SK-N-SH (cell line): Measurements from ENCODE around the gene FAM131C. TPM values are rescaled to one million over a fixed set of nuclear protein-coding genes. Genes with fewer than 3 reads are reported as not detected.

Experiments
- CTCF ChIA-PET: fragments of 300-600, 350-600 bp; formaldehyde crosslinking; extraction: SDS; loops from one replicate; lab custom pipeline; 2021; lab: Yijun Ruan, JAX
- POLR2A ChIA-PET: fragments of 350-600 bp; sonication (Branson Sonifier 250); formaldehyde crosslinking; extraction: SDS; loops from one replicate; lab custom pipeline; 2020; ENCODE audit warnings: antibody characterized with exemption, inconsistent platforms; lab: Yijun Ruan, JAX
- DNase-seq: peaks from one replicate; pipeline ENCODE4 v3.0.0; 2012
- H2AFZ ChIP-seq: fragments of 200-600 bp; sonication (generic); 2 replicates; pipeline ENCODE4 v1.8.1; 2016; ENCODE audit warnings: antibody characterized with exemption, mild to moderate bottlenecking, low read depth
- H3F3A ChIP-seq: fragments of 200-600 bp; sonication (generic); replicated peaks from 2 replicates; pipeline ENCODE3; 2016; ENCODE audit warnings: antibody characterized with exemption, mild to moderate bottlenecking; ENCODE audit not compliant: insufficient read depth
- H3K27ac ChIP-seq, 2 experiments: fragments of 200-500 bp in 1 of 2; fragments of 200-600 bp in 1 of 2; sonication (Bioruptor generic) in 1 of 2; sonication (generic), shearing (Covaris generic) in 1 of 2; 2 replicates each; pipeline versions ENCODE4 v1.5.1 to v1.6.1; 2014 to 2016; ENCODE audit warnings: low read depth in 2 of 2, inconsistent platforms in 1 of 2, low read length in 1 of 2, mild to moderate bottlenecking in 1 of 2, mixed read lengths in 1 of 2
- H3K27me3 ChIP-seq: fragments of 200-600 bp; sonication (generic), shearing (Covaris generic); 2 replicates; pipeline ENCODE4 v1.6.1; 2016; ENCODE audit warnings: mixed run types; ENCODE audit not compliant: insufficient read depth
- H3K36me3 ChIP-seq, 2 experiments: fragments of 200-500 bp in 1 of 2; fragments of 200-600 bp in 1 of 2; sonication (Bioruptor generic) in 1 of 2; sonication (generic) in 1 of 2; replicated peaks in 1 of 2; 2 replicates each; pipeline versions ENCODE3 to v1.5.1; 2014 to 2016; ENCODE audit warnings: low read length in 1 of 2, mild to moderate bottlenecking in 1 of 2; ENCODE audit not compliant: insufficient read depth in 2 of 2, control insufficient read depth in 1 of 2
- H3K4me1 ChIP-seq, 2 experiments: fragments of 200-500 bp in 1 of 2; fragments of 200-600 bp in 1 of 2; sonication (Bioruptor generic) in 1 of 2; sonication (generic), shearing (Covaris generic) in 1 of 2; 2 replicates each; pipeline versions ENCODE4 v1.5.1 to v1.6.1; 2014 to 2016; ENCODE audit warnings: low read depth in 1 of 2, low read length in 1 of 2, mixed run types in 1 of 2; ENCODE audit not compliant: insufficient read depth in 2 of 2, control insufficient read depth in 1 of 2
- H3K4me2 ChIP-seq: fragments of 200-600 bp; sonication (generic), shearing (Covaris generic); 2 replicates; pipeline ENCODE4 v1.6.1; 2017; ENCODE audit warnings: mixed run types
- H3K4me3 ChIP-seq, 2 experiments: fragments of 200-500 bp in 1 of 2; fragments of 200-600 bp in 1 of 2; sonication (Bioruptor generic) in 1 of 2; sonication (generic), shearing (Covaris generic) in 1 of 2; 2 replicates each; pipeline versions ENCODE4 v1.5.1 to v1.8.1; 2014 to 2016; ENCODE audit warnings: low read depth in 2 of 2, inconsistent platforms in 1 of 2, low read length in 1 of 2, mild to moderate bottlenecking in 1 of 2, mixed read lengths in 1 of 2, moderate library complexity in 1 of 2
- H3K79me2 ChIP-seq: fragments of 200-600 bp; sonication (generic); 2 replicates; pipeline ENCODE4 v1.8.1; 2017; ENCODE audit warnings: mild to moderate bottlenecking; ENCODE audit not compliant: insufficient read depth
- H3K9ac ChIP-seq: fragments of 200-600 bp; sonication (generic); 2 replicates; pipeline ENCODE4 v1.6.1; 2017; ENCODE audit warnings: mixed run types
- H3K9me2 ChIP-seq: fragments of 200-600 bp; sonication (generic); 2 replicates; pipeline ENCODE4 v1.6.1; 2017; ENCODE audit warnings: mixed run types
- H3K9me3 ChIP-seq: fragments of 200-600 bp; sonication (generic); 2 replicates; pipeline ENCODE4 v1.6.1; 2017; ENCODE audit warnings: mixed run types, mild to moderate bottlenecking, moderate library complexity
- H4K20me1 ChIP-seq: fragments of 200-600 bp; sonication (generic); 2 replicates; pipeline ENCODE4 v1.6.1; 2017; ENCODE audit warnings: mild to moderate bottlenecking, mixed run types; ENCODE audit not compliant: insufficient read depth
- ELF1 ChIP-seq: IDR thresholded peaks from 2 replicates; pipeline ENCODE4 v1.4.0; 2012
- EP300 ChIP-seq, 2 experiments: IDR thresholded peaks; 2 replicates each; pipeline versions ENCODE4 v1.4.0 to v1.6.1; 2012; ENCODE audit warnings: borderline replicate concordance in 1 of 2, low read depth in 1 of 2, low read length in 1 of 2
- EZH2phosphoT487 ChIP-seq: fragments of 200-600 bp; sonication (generic); IDR thresholded peaks from 2 replicates; pipeline ENCODE4 v1.6.1; 2017; ENCODE audit warnings: low read depth, mixed run types, mild to moderate bottlenecking, antibody characterized with exemption, moderate library complexity, borderline replicate concordance
- FOXJ3 ChIP-seq: sonication (generic); formaldehyde crosslinking; IDR thresholded peaks from 2 replicates; pipeline ENCODE4 v1.5.1; 2020; ENCODE audit warnings: mild to moderate bottlenecking, missing genetic modification reagents
- FOXM1 ChIP-seq: IDR thresholded peaks from 2 replicates; pipeline ENCODE4 v1.4.0; 2012; ENCODE audit warnings: low read depth, mild to moderate bottlenecking
- GABPA ChIP-seq: IDR thresholded peaks from 2 replicates; pipeline ENCODE4 v1.4.0; 2012; ENCODE audit warnings: low read depth, mild to moderate bottlenecking
- GATA2 ChIP-seq: sonication (generic); formaldehyde crosslinking; IDR thresholded peaks from 2 replicates; pipeline ENCODE4 v1.5.0; 2020; ENCODE audit warnings: mild to moderate bottlenecking, missing genetic modification reagents
- JUND ChIP-seq: IDR thresholded peaks from 2 replicates; pipeline ENCODE4 v1.4.0; 2012
- MXI1 ChIP-seq: IDR thresholded peaks from 2 replicates; pipeline ENCODE4 v1.6.1; 2012; ENCODE audit warnings: mild to moderate bottlenecking, low read depth, low read length, improper control_type of control experiment
- NFIC ChIP-seq: IDR thresholded peaks from 2 replicates; pipeline ENCODE4 v1.4.0; 2012; ENCODE audit warnings: borderline replicate concordance
- NRF1 ChIP-seq: IDR thresholded peaks from 2 replicates; pipeline ENCODE4 v1.6.1; 2012; ENCODE audit warnings: low read depth, mild to moderate bottlenecking, low read length
- PBX3 ChIP-seq: IDR thresholded peaks from 2 replicates; pipeline ENCODE4; 2012
- POLR2AphosphoS5 ChIP-seq: IDR thresholded peaks from 2 replicates; pipeline ENCODE4 v1.6.1; 2012; ENCODE audit warnings: low read depth, low read length
- RCOR1 ChIP-seq: fragments of 150-350 bp; IDR thresholded peaks from 2 replicates; pipeline ENCODE4 v1.6.1; 2017; ENCODE audit warnings: antibody characterized with exemption, low read length
- RXRA ChIP-seq: IDR thresholded peaks from 2 replicates; pipeline ENCODE4 v1.4.0; 2012; ENCODE audit warnings: low read depth, mild to moderate bottlenecking, borderline replicate concordance
- SMC3 ChIP-seq: IDR thresholded peaks from 2 replicates; pipeline ENCODE4 v1.6.1; 2012; ENCODE audit warnings: low read depth, low read length, improper control_type of control experiment
- TAF1 ChIP-seq: IDR thresholded peaks from 2 replicates; pipeline ENCODE4 v1.6.1; 2012; ENCODE audit warnings: low read depth, mild to moderate bottlenecking, low read length, moderate library complexity, borderline replicate concordance
- TCF12 ChIP-seq: IDR thresholded peaks from 2 replicates; pipeline ENCODE4 v1.4.0; 2012
- TEAD4 ChIP-seq: IDR thresholded peaks from 2 replicates; pipeline ENCODE4 v1.4.0; 2012; ENCODE audit warnings: mild to moderate bottlenecking, borderline replicate concordance; ENCODE audit not compliant: insufficient read depth
- WGBS: methylation state at CpG from one replicate; pipeline ENCODE4 v1.1.6; 2017; ENCODE audit warnings: low lambda C conversion rate; 5-methylcytosine and 5-hydroxymethylcytosine counted together
- polyA plus RNA-seq, 3 experiments: library from polyadenylated mRNA; depleted of rRNA; stranded (reverse); fragments of >200 nt; gene quantifications; 2 replicates each; pipeline ENCODE4 v1.2.3, GENCODE V29; 2012
- TF ChIP-seq, protein P1 (sequence below): fragments of 150-350 bp; IDR thresholded peaks from 2 replicates; pipeline ENCODE4 v1.6.1; 2017; ENCODE audit warnings: antibody characterized with exemption, low read length, low read depth, borderline replicate concordance
- TF ChIP-seq, protein P2 (sequence below): IDR thresholded peaks from 2 replicates; pipeline ENCODE4 v1.4.0; 2012; ENCODE audit warnings: low read depth, borderline replicate concordance

Gene FAM131C
- polyA plus RNA-seq, 1 of the 3 experiments (the other 2 are of a cell fraction) = 1.6 TPM

DNA sequence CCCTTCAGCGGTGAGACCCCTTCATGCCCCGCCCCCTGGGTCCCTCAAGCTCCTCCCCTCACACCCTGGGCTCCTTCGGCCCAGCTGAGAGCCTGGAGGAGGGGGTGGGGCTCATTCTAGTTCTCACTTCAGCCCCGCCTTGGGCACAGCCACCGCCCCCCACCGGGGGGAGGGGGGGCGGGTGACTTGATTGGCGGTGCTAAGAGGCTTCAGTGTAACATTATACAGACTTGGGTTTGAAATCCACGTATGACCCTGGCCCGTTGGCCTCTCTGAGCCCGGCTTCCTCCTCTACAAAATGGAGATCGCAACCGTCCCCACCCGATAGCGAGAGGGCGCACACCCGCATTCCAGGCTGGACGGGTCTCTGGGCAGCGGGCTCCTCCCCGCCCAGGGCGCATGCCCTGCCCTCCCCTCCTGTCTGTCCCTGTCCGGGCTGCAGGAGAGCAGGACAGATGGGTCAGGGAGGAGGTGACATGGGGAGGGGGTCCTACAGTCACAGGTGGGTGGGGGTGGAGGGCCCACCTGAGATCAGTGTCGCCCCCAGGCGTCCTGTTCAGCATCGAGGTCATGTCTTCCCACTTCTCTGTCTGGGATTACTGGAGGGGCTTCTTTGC is 24.8 kb downstream of the FAM131C start:
- no peaks in the 10 kb centered on the region for H3K27me3 ChIP-seq
- peaks cover 0 to 3% of the 10 kb centered on the region in 2 experiments; a peak in 1 of 4 replicates for H3K4me1 ChIP-seq
- no peaks in the 10 kb centered on the region for H3K9me3 ChIP-seq
- ChIA-PET POLR2A (no interaction called here), CTCF (interaction anchor here (1.0 to 1.1 kb wide), 2 partner anchors 16 to 54 kb away, joined by 3 read pairs; no protein-coding TSS in a partner anchor)
- peak overlapping the region; percentile 38 to 41; a peak in 3 of 4 replicates for H3K4me3 ChIP-seq
- H3K9ac ChIP-seq = no peak overlapping the region
- H3K79me2 ChIP-seq = no peaks in the 10 kb centered on the region
- peak overlapping the region; percentile 74; the same call in 1 of the 2 replicates for H2AFZ ChIP-seq
- 0 out of 2 replicates have a peak, but pooled peaks have one; percentile 7 for TF ChIP-seq NRF1
- no peak for TF ChIP-seq GABPA
- TF ChIP-seq PBX3 = no peak
- no peak for TF ChIP-seq FOXM1
- TF ChIP-seq, all 33 proteins: peak for 1
- Histone ChIP-seq H3K36me3 (no peaks in the 10 kb centered on the region), H3K4me2 (peak overlapping the region; percentile 64; the same call in 1 of the 2 replicates), H3F3A (no peaks in the 10 kb centered on the region), H3K27ac (no peak overlapping the region), H4K20me1 (no peaks in the 10 kb centered on the region), H3K9me2 (no peaks in the 10 kb centered on the region)
- WGBS = 13% methylated on average over 19 of the region's 25 CpGs
- peak; percentile 72 for DNase-seq

GRCh38 chr1:16047791-16048475 is 25.5 kb downstream of the FAM131C start:
- POLR2A ChIA-PET = no interaction called here
- H3K79me2 ChIP-seq = no peaks in the 10 kb centered on the region
- no peaks in the 10 kb centered on the region for H4K20me1 ChIP-seq
- H3K9me2 ChIP-seq = no peaks in the 10 kb centered on the region
- H2AFZ ChIP-seq = no peak overlapping the region
- no peaks in the 10 kb centered on the region for H3K36me3 ChIP-seq
- no peak overlapping the region for H3K27ac ChIP-seq
- H3K9me3 ChIP-seq = no peaks in the 10 kb centered on the region
- DNase-seq = no peak
- 87% methylated on average over 17 of the region's 19 CpGs for WGBS
- no peak overlapping the region for H3K4me2 ChIP-seq
- H3F3A ChIP-seq = no peaks in the 10 kb centered on the region
- peaks cover 0 to 3% of the 10 kb centered on the region in 2 experiments; a peak in 1 of 4 replicates for H3K4me1 ChIP-seq
- H3K27me3 ChIP-seq = no peaks in the 10 kb centered on the region
- H3K9ac ChIP-seq = no peak overlapping the region
- CTCF ChIA-PET = interaction anchor here (0.8 to 2.7 kb wide), 5 partner anchors 8 to 232 kb away, joined by 3 to 10 read pairs (median 3); no protein-coding TSS in a partner anchor
- no peak overlapping the region for H3K4me3 ChIP-seq
- TF ChIP-seq ELF1 (no peak), TEAD4 (no peak), NFIC (no peak), EZH2phosphoT487 (no peak), SMC3 (no peak), RXRA (no peak), NRF1 (no peak), GATA2 (CRISPR knock-in tag) (no peak), JUND (no peak), POLR2AphosphoS5 (no peak), PBX3 (no peak), FOXJ3 (CRISPR knock-in tag) (no peak), RCOR1 (no peak), TCF12 (no peak), MXI1 (no peak), EP300 (IDR thresholded peaks at IDR 0.05; ENCODE audit: borderline replicate concordance in 1 of 2, low read depth in 1 of 2, low read length in 1 of 2) (no peak), TAF1 (no peak), FOXM1 (no peak)
- TF ChIP-seq, protein P1, sequence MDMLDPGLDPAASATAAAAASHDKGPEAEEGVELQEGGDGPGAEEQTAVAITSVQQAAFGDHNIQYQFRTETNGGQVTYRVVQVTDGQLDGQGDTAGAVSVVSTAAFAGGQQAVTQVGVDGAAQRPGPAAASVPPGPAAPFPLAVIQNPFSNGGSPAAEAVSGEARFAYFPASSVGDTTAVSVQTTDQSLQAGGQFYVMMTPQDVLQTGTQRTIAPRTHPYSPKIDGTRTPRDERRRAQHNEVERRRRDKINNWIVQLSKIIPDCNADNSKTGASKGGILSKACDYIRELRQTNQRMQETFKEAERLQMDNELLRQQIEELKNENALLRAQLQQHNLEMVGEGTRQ = no peak
- TF ChIP-seq, protein P2, sequence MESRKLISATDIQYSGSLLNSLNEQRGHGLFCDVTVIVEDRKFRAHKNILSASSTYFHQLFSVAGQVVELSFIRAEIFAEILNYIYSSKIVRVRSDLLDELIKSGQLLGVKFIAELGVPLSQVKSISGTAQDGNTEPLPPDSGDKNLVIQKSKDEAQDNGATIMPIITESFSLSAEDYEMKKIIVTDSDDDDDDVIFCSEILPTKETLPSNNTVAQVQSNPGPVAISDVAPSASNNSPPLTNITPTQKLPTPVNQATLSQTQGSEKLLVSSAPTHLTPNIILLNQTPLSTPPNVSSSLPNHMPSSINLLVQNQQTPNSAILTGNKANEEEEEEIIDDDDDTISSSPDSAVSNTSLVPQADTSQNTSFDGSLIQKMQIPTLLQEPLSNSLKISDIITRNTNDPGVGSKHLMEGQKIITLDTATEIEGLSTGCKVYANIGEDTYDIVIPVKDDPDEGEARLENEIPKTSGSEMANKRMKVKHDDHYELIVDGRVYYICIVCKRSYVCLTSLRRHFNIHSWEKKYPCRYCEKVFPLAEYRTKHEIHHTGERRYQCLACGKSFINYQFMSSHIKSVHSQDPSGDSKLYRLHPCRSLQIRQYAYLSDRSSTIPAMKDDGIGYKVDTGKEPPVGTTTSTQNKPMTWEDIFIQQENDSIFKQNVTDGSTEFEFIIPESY = no peak
